OCI-LY3 (cell line): Measurements from ENCODE around the gene CD300LF.

Experiments
- H2AFZ ChIP-seq: fragments of 200-600, 300-600 bp; shearing (Covaris generic); 2 replicates; pipeline ENCODE4 v1.6.0; 2014; ENCODE audit warnings: antibody characterized with exemption, low read depth, low read length
- H3K27ac ChIP-seq: fragments of 200-600, 300-600 bp; sonication (generic); 2 replicates; pipeline ENCODE4 v1.5.1; 2014; ENCODE audit warnings: mild to moderate bottlenecking, low read length, moderate library complexity, mixed read lengths
- H3K27me3 ChIP-seq: fragments of 200-600, 300-600 bp; sonication (generic); 2 replicates; pipeline ENCODE4 v1.6.1; 2014; ENCODE audit warnings: low read depth, low read length, mixed read lengths
- H3K36me3 ChIP-seq: fragments of 200-600, 300-600 bp; sonication (generic); replicated peaks from 2 replicates; pipeline ENCODE3; 2014; ENCODE audit warnings: low read depth, low read length, mixed read lengths
- H3K4me1 ChIP-seq: fragments of 300-600, 200-600 bp; sonication (generic); 2 replicates; pipeline ENCODE4 v1.6.1; 2014; ENCODE audit warnings: low read length, mixed read lengths
- H3K4me2 ChIP-seq: fragments of 200-600, 300-600 bp; sonication (generic); 2 replicates; pipeline ENCODE4 v1.6.1; 2014; ENCODE audit warnings: low read length, mixed read lengths
- H3K4me3 ChIP-seq: fragments of 300-600, 200-600 bp; sonication (generic); 2 replicates; pipeline ENCODE4 v1.5.1; 2014; ENCODE audit warnings: antibody characterized with exemption, mild to moderate bottlenecking, low read length, moderate library complexity
- H3K79me2 ChIP-seq: fragments of 300-600, 200-600 bp; shearing (Covaris generic); 2 replicates; pipeline ENCODE4 v1.6.1; 2014; ENCODE audit warnings: mild to moderate bottlenecking, low read length, mixed read lengths
- H3K9ac ChIP-seq: fragments of 300-600, 200-600 bp; shearing (Covaris generic); 2 replicates; pipeline ENCODE4 v1.6.0; 2014; ENCODE audit warnings: mild to moderate bottlenecking, low read length, moderate library complexity
- H3K9me3 ChIP-seq: fragments of 200-600, 300-600 bp; shearing (Covaris generic); 2 replicates; pipeline ENCODE4 v1.6.1; 2014; ENCODE audit warnings: low read length, mixed read lengths; ENCODE audit not compliant: insufficient read depth
- H4K20me1 ChIP-seq: fragments of 200-600, 300-600 bp; sonication (generic); 2 replicates; pipeline ENCODE4 v1.6.1; 2016; ENCODE audit warnings: low read length, mixed read lengths; ENCODE audit not compliant: insufficient read depth
- CTCF ChIP-seq: fragments of 200-600, 300-600 bp; sonication (generic); IDR thresholded peaks from 2 replicates; pipeline ENCODE4 v1.5.1; 2014; ENCODE audit warnings: antibody characterized with exemption, low read length, low read depth
- EZH2phosphoT487 ChIP-seq: fragments of 200-600 bp; shearing (Covaris generic); IDR thresholded peaks from 2 replicates; pipeline ENCODE4 v1.6.1; 2018; ENCODE audit warnings: antibody characterized with exemption, mixed run types, low read depth

Gene CD300LF

GRCh38 chr17:74759941-74760340 lies 47.2 kb upstream of the CD300LF start:
- Histone ChIP-seq H3K27ac (no peak overlapping the region), H3K27me3 (no peaks in the 10 kb centered on the region), H3K36me3 (no peaks in the 10 kb centered on the region), H3K4me1 (no peaks in the 10 kb centered on the region), H3K9me3 (no peaks in the 10 kb centered on the region), H3K4me2 (no peak overlapping the region), H4K20me1 (peaks cover 20% of the 10 kb centered on the region), H3K79me2 (0 out of 2 replicates have a peak, but pooled peaks cover 3% of the 10 kb centered on the region), H3K4me3 (no peak overlapping the region), H3K9ac (no peak overlapping the region), H2AFZ (no peak overlapping the region)
- TF ChIP-seq CTCF (no peak), EZH2phosphoT487 (no peak)

GRCh38 chr17:74759243-74759801 lies 46.6 kb upstream of the CD300LF start:
- H3K27ac ChIP-seq = no peak overlapping the region
- no peaks in the 10 kb centered on the region for H3K36me3 ChIP-seq
- no peak overlapping the region for H2AFZ ChIP-seq
- H3K9me3 ChIP-seq = no peaks in the 10 kb centered on the region
- 0 out of 2 replicates have a peak, but pooled peaks cover 3% of the 10 kb centered on the region for H3K79me2 ChIP-seq
- TF ChIP-seq CTCF (no peak), EZH2phosphoT487 (no peak)
- H3K4me2 ChIP-seq = no peak overlapping the region
- no peak overlapping the region for H3K4me3 ChIP-seq
- peaks cover 20% of the 10 kb centered on the region for H4K20me1 ChIP-seq
- no peaks in the 10 kb centered on the region for H3K27me3 ChIP-seq
- no peak overlapping the region for H3K9ac ChIP-seq
- 0 out of 2 replicates have a peak, but pooled peaks cover 3% of the 10 kb centered on the region for H3K4me1 ChIP-seq

GRCh38 chr17:74758848-74759168 lies 46.1 kb upstream of the CD300LF start:
- Histone ChIP-seq H3K27ac (no peak overlapping the region), H3K9ac (no peak overlapping the region), H3K9me3 (no peaks in the 10 kb centered on the region), H4K20me1 (peaks cover 20% of the 10 kb centered on the region), H2AFZ (no peak overlapping the region), H3K36me3 (no peaks in the 10 kb centered on the region), H3K4me1 (peaks cover 7% of the 10 kb centered on the region), H3K4me2 (no peak overlapping the region), H3K27me3 (no peaks in the 10 kb centered on the region), H3K4me3 (no peak overlapping the region), H3K79me2 (0 out of 2 replicates have a peak, but pooled peaks cover 3% of the 10 kb centered on the region)
- TF ChIP-seq EZH2phosphoT487 = no peak
- no peak for TF ChIP-seq CTCF

- Histone ChIP-seq H3K4me2 (no peak overlapping the region), H4K20me1 (peaks cover 20% of the 10 kb centered on the region)
- no peak for TF ChIP-seq CTCF
- no peak for TF ChIP-seq EZH2phosphoT487
These were observed 45.5 kb upstream of the CD300LF start for GRCh38 chr17:74757931-74758847.

More at GRCh38 chr17:74757931-74758847, 45.5 kb upstream of the CD300LF start:
- no peak overlapping the region for H3K27ac ChIP-seq
- no peaks in the 10 kb centered on the region for H3K36me3 ChIP-seq
- no peaks in the 10 kb centered on the region for H3K9me3 ChIP-seq
- H3K9ac ChIP-seq = no peak overlapping the region
- no peaks in the 10 kb centered on the region for H3K27me3 ChIP-seq
- H3K4me3 ChIP-seq = no peak overlapping the region
- no peak overlapping the region for H2AFZ ChIP-seq
- H3K79me2 ChIP-seq = 0 out of 2 replicates have a peak, but pooled peaks cover 3% of the 10 kb centered on the region
- peaks cover 7% of the 10 kb centered on the region for H3K4me1 ChIP-seq
